ENCODE data around the gene CLEC2A.
"Not testable (repeated sequence)": the region's sequence is repeated elsewhere in the genome, so short reads cannot be mapped to it uniquely, and the experiment has no call there.

The CLEC2A gene

GRCh38 chr12:9883175-9883574, 49.0 kb downstream of the CLEC2A start:
- H3K36me3 ChIP-seq = no peaks in the 10 kb centered on the region
- H3K27me3 ChIP-seq = no peaks in the 10 kb centered on the region
- H3K4me3 ChIP-seq (ENCODE audit: low read depth in 1 of 2, low read length in 1 of 2) = no peak overlapping the region
- no peaks in the 10 kb centered on the region for H3K9me3 ChIP-seq
- peaks cover 6 to 8% of the 10 kb centered on the region in 2 experiments for H3K4me1 ChIP-seq (ENCODE audit: control insufficient read depth in 1 of 2, insufficient read depth in 1 of 2, low read depth in 1 of 2, low read length in 1 of 2)
- no peak for TF ChIP-seq CTCF (IDR thresholded peaks at IDR 0.05)
- no peak overlapping the region for H3K27ac ChIP-seq

- Histone ChIP-seq H3K4me3 (ENCODE audit: low read depth in 1 of 2, low read length in 1 of 2) (no peak overlapping the region), H3K27me3 (no peaks in the 10 kb centered on the region), H3K9me3 (no peaks in the 10 kb centered on the region), H3K4me1 (ENCODE audit: control insufficient read depth in 1 of 2, insufficient read depth in 1 of 2, low read depth in 1 of 2, low read length in 1 of 2) (peaks cover 6 to 8% of the 10 kb centered on the region in 2 experiments), H3K27ac (no peak overlapping the region), H3K36me3 (no peaks in the 10 kb centered on the region)
- TF ChIP-seq CTCF (IDR thresholded peaks at IDR 0.05) = no peak
Measured at GRCh38 chr12:9881988-9882387, 50.2 kb downstream of the CLEC2A start.

GRCh38 chr12:9881246-9881645, 50.9 kb downstream of the CLEC2A start, which contains the start of gene KLRF2:
Gene KLRF2 (plus strand): TSS chr12:9881489. CDS start chr12:9881596, 107 bp downstream.
- H3K9me3 ChIP-seq = no peaks in the 10 kb centered on the region
- TF ChIP-seq CTCF (IDR thresholded peaks at IDR 0.05) = no peak

DNA sequence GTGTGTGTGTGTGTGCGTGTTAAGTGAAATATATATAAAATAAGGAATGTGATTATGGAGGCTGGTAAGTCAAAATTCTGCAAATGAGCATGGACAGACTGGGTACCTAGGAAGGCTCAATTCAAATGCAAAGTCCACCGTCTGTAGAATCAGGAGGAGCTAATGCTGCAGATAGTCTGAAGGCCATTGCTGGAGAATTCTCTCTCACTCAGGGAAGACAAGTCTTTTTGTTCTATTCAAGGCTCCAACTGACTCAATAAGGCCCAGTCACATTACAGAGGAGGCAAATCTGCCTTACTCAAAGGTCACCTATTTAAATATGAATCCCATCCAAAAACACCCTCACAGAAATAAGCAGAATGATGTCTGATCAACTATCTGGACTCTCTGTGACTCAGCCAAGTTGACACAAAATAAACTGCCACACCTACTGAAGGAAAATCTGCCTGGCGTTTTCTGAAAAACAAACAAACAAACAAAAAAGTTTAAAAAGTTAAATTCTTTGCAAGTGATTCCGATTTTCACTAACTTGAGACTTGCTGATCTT, 51.6 kb downstream of the CLEC2A start:
- TF ChIP-seq CTCF (IDR thresholded peaks at IDR 0.05) = no peak

More at GRCh38 chr12:9881246-9881645, 50.9 kb downstream of the CLEC2A start, which contains the start of gene KLRF2:
- Histone ChIP-seq H3K27me3 (no peaks in the 10 kb centered on the region), H3K36me3 (no peaks in the 10 kb centered on the region), H3K27ac (no peak within 1 kb of the TSS), H3K4me1 (ENCODE audit: control insufficient read depth in 1 of 2, insufficient read depth in 1 of 2, low read depth in 1 of 2, low read length in 1 of 2) (peaks cover 6 to 8% of the 10 kb centered on the region in 2 experiments), H3K4me3 (ENCODE audit: low read depth in 1 of 2, low read length in 1 of 2) (no peak within 1 kb of the TSS)

GRCh38 chr12:9876120-9876519, 56.0 kb downstream of the CLEC2A start:
- not testable (repeated sequence) for H3K36me3 ChIP-seq; H3K4me3 ChIP-seq (ENCODE audit: low read depth in 1 of 2, low read length in 1 of 2); H3K27me3 ChIP-seq; H3K27ac ChIP-seq; H3K4me1 ChIP-seq (ENCODE audit: control insufficient read depth in 1 of 2, insufficient read depth in 1 of 2, low read depth in 1 of 2, low read length in 1 of 2); H3K9me3 ChIP-seq

More for the DNA sequence above, 51.6 kb downstream of the CLEC2A start:
- no peak overlapping the region for H3K4me3 ChIP-seq (ENCODE audit: low read depth in 1 of 2, low read length in 1 of 2)
- H3K4me1 ChIP-seq (ENCODE audit: control insufficient read depth in 1 of 2, insufficient read depth in 1 of 2, low read depth in 1 of 2, low read length in 1 of 2) = peaks cover 6 to 8% of the 10 kb centered on the region in 2 experiments
- no peak overlapping the region for H3K27ac ChIP-seq
- H3K9me3 ChIP-seq = no peaks in the 10 kb centered on the region
- no peaks in the 10 kb centered on the region for H3K27me3 ChIP-seq
- H3K36me3 ChIP-seq = no peaks in the 10 kb centered on the region

GRCh38 chr12:9872742-9873141, 59.4 kb downstream of the CLEC2A start:
- Histone ChIP-seq H3K27me3 (no peaks in the 10 kb centered on the region), H3K27ac (no peak overlapping the region), H3K9me3 (no peaks in the 10 kb centered on the region), H3K36me3 (no peaks in the 10 kb centered on the region), H3K4me1 (ENCODE audit: control insufficient read depth in 1 of 2, insufficient read depth in 1 of 2, low read depth in 1 of 2, low read length in 1 of 2) (peaks cover 4 to 13% of the 10 kb centered on the region in 2 experiments), H3K4me3 (ENCODE audit: low read depth in 1 of 2, low read length in 1 of 2) (no peak overlapping the region)
- no peak for TF ChIP-seq CTCF (IDR thresholded peaks at IDR 0.05)

Measured in neutrophil (primary cell).